Measurements from ENCODE around the gene BPIFA1. TPM values are rescaled to one million over a fixed set of nuclear protein-coding genes. Genes with fewer than 3 reads are reported as not detected.

BPIFA1 gene
- total RNA-seq (2022; extraction: Qiagen RNA extraction): not detected in 5 replicates

GRCh38 chr20:33235696-33236095, at the start of gene BPIFA1:
Gene BPIFA1 (plus strand): TSS chr20:33235996. CDS start chr20:33237712, 1,716 bp downstream.

GRCh38 chr20:33217052-33217451, 18.7 kb upstream of the BPIFA1 start, which contains the start of gene BPIFA3:
Gene BPIFA3 (plus strand): TSS chr20:33217352. CDS start chr20:33217537, 185 bp downstream.

GRCh38 chr20:33282991-33283555, 47.3 kb downstream of the BPIFA1 start, which contains the start of gene BPIFB1:
Gene BPIFB1 (plus strand): TSS chr20:33283214. CDS start chr20:33286074, 2,860 bp downstream.

Other genes starting within 250 kb of the BPIFA1 start
- gene SUN5, start 231.6 kb upstream of the BPIFA1 start, total RNA-seq (2022; extraction: Qiagen RNA extraction): not detected in 5 replicates
- gene BPIFB2, start 228.3 kb upstream of the BPIFA1 start, total RNA-seq (2022; extraction: Qiagen RNA extraction): not detected in 5 replicates
- gene BPIFB6, start 204.3 kb upstream of the BPIFA1 start, total RNA-seq (2022; extraction: Qiagen RNA extraction): not detected in 5 replicates
- gene BPIFB3, start 182.1 kb upstream of the BPIFA1 start, total RNA-seq (2022; extraction: Qiagen RNA extraction): not detected in 5 replicates
- not detected in 5 replicates for gene BPIFB4, start 156.4 kb upstream of the BPIFA1 start, total RNA-seq (2022; extraction: Qiagen RNA extraction)
- gene BPIFA2, start 67.8 kb upstream of the BPIFA1 start, total RNA-seq (2022; extraction: Qiagen RNA extraction): 0.08 to 0.09 TPM in 2 of 5 replicates, not detected in the others
- gene BPIFA3, start 18.6 kb upstream of the BPIFA1 start, total RNA-seq (2022; extraction: Qiagen RNA extraction): not detected in 5 replicates
- gene BPIFB1, start 47.2 kb downstream of the BPIFA1 start, total RNA-seq (2022; extraction: Qiagen RNA extraction): 0.06 to 0.16 TPM (median 0.15 TPM) in 3 of 5 replicates, not detected in the others
- gene CDK5RAP1, start 165.5 kb downstream of the BPIFA1 start, total RNA-seq (2022; extraction: Qiagen RNA extraction): 31.9 to 38.0 TPM (median 33.7 TPM) in 5 replicates
- 8.4 to 11.5 TPM (median 10.5 TPM) in 5 replicates for gene SNTA1, start 207.8 kb downstream of the BPIFA1 start, total RNA-seq (2022; extraction: Qiagen RNA extraction)